CD14-positive monocyte (primary cell): Measurements from ENCODE around the gene PDZRN3. TPM values are rescaled to one million over a fixed set of nuclear protein-coding genes. Genes with fewer than 3 reads are reported as not detected.

Experiments used
- DNase-seq, 3 donors: peaks; one replicate each; pipeline ENCODE4 v3.0.0-alpha.2; 2011 to 2022
- H2AFZ ChIP-seq: 2 replicates; pipeline ENCODE4 v1.6.0; 2012; ENCODE audit warnings: mild to moderate bottlenecking, low read depth, low read length, inconsistent platforms; ENCODE audit not compliant: insufficient read depth, poor library complexity, severe bottlenecking
- H3K27ac ChIP-seq, 2 donors: 1 replicate in 1 of 2; 2 replicates in 1 of 2; pipeline ENCODE4 v1.5.1; 2012 to 2013; ENCODE audit warnings: low read length in 2 of 2, control low read depth in 1 of 2, inconsistent platforms in 1 of 2, low read depth in 1 of 2, mild to moderate bottlenecking in 1 of 2
- H3K27me3 ChIP-seq, 2 donors: one replicate each; pipeline versions ENCODE4 v1.6.0 to v1.6.1; 2011 to 2013; ENCODE audit warnings: low read length in 2 of 2; ENCODE audit not compliant: control insufficient read depth in 2 of 2, insufficient read depth in 2 of 2
- H3K36me3 ChIP-seq, 2 donors: replicated peaks in 1 of 2; 1 replicate in 1 of 2; 2 replicates in 1 of 2; pipeline versions ENCODE4 v1.5.1 to v1.6.1; 2012 to 2013; ENCODE audit warnings: low read length in 2 of 2, control low read depth in 1 of 2, inconsistent platforms in 1 of 2, mild to moderate bottlenecking in 1 of 2; ENCODE audit not compliant: insufficient read depth in 2 of 2, control insufficient read depth in 1 of 2
- H3K4me1 ChIP-seq, 2 donors: 1 replicate in 1 of 2; 2 replicates in 1 of 2; pipeline versions ENCODE4 v1.5.1 to v1.6.1; 2012 to 2013; ENCODE audit warnings: low read length in 2 of 2, control low read depth in 1 of 2, inconsistent platforms in 1 of 2, mild to moderate bottlenecking in 1 of 2, moderate library complexity in 1 of 2; ENCODE audit not compliant: insufficient read depth in 2 of 2, control insufficient read depth in 1 of 2
- H3K4me2 ChIP-seq: replicated peaks from 2 replicates; pipeline ENCODE3; 2012; ENCODE audit warnings: low read length, moderate library complexity, mild to moderate bottlenecking; ENCODE audit not compliant: poor library complexity, severe bottlenecking; ENCODE audit errors: extremely low read depth
- H3K4me3 ChIP-seq, 3 experiments: fragments of 200-600 bp in 1 of 3; sonication (generic) in 1 of 3; replicated peaks in 1 of 3; 1 replicate in 2 of 3; 2 replicates in 1 of 3; pipeline ENCODE4 v1.5.1; 2011 to 2013; ENCODE audit warnings: low read length in 3 of 3, mild to moderate bottlenecking in 3 of 3, control low read depth in 2 of 3, low read depth in 2 of 3, inconsistent platforms in 1 of 3, moderate library complexity in 1 of 3
- H3K79me2 ChIP-seq: 2 replicates; pipeline ENCODE4 v1.6.0; 2012; ENCODE audit warnings: mild to moderate bottlenecking, control low read depth, inconsistent platforms, low read length, moderate library complexity; ENCODE audit not compliant: insufficient read depth
- H3K9ac ChIP-seq: 2 replicates; pipeline ENCODE4 v1.6.0; 2017; ENCODE audit warnings: low read length, mild to moderate bottlenecking; ENCODE audit not compliant: insufficient read depth, poor library complexity, severe bottlenecking
- H3K9me3 ChIP-seq, 2 donors: replicated peaks in 1 of 2; 1 replicate in 1 of 2; 2 replicates in 1 of 2; pipeline versions ENCODE4 v1.5.1 to v1.6.1; 2012 to 2013; ENCODE audit warnings: low read length in 2 of 2, control low read depth in 1 of 2; ENCODE audit not compliant: control insufficient read depth in 1 of 2, insufficient read depth in 1 of 2
- H4K20me1 ChIP-seq: 2 replicates; pipeline ENCODE4 v1.6.0; 2012; ENCODE audit warnings: mild to moderate bottlenecking, low read length, control low read depth, moderate library complexity; ENCODE audit not compliant: insufficient read depth
- H3K27ac Mint-ChIP-seq, 7 donors: one replicate each; pipeline ENCODE4 v1.8.0; 2020; ENCODE audit warnings: mild to moderate bottlenecking in 7 of 7, mixed read lengths in 7 of 7, moderate library complexity in 6 of 7, inconsistent platforms in 2 of 7
- H3K27me3 Mint-ChIP-seq, 3 donors: one replicate each; pipeline ENCODE4 v1.8.0; 2021 to 2022; ENCODE audit warnings: low read depth in 3 of 3, mild to moderate bottlenecking in 3 of 3, mixed read lengths in 3 of 3, moderate library complexity in 3 of 3, inconsistent platforms in 1 of 3
- H3K36me3 Mint-ChIP-seq, 2 donors: one replicate each; pipeline ENCODE4 v1.8.0; 2020; ENCODE audit warnings: mixed read lengths in 2 of 2, inconsistent platforms in 1 of 2, mild to moderate bottlenecking in 1 of 2
- H3K4me1 Mint-ChIP-seq: one replicate; pipeline ENCODE4 v1.8.0; 2020; ENCODE audit warnings: mild to moderate bottlenecking, mixed read lengths
- H3K4me3 Mint-ChIP-seq, 2 donors: one replicate each; pipeline ENCODE4 v1.8.0; 2020; ENCODE audit warnings: mild to moderate bottlenecking in 2 of 2, mixed read lengths in 2 of 2, moderate library complexity in 1 of 2
- H3K9me3 Mint-ChIP-seq, 7 donors: one replicate each; pipeline ENCODE4 v1.8.0; 2020 to 2022; ENCODE audit warnings: mixed read lengths in 7 of 7, mild to moderate bottlenecking in 6 of 7, moderate library complexity in 6 of 7, inconsistent platforms in 2 of 7
- CTCF ChIP-seq: fragments of 200-600 bp; IDR thresholded peaks from one replicate; pipeline ENCODE4 v1.8.0; 2022; ENCODE audit warnings: antibody characterized with exemption, mild to moderate bottlenecking
- WGBS: methylation state at CpG from one replicate; pipeline ENCODE4 v1.1.5; 2013; ENCODE audit warnings: missing lambda C conversion rate; ENCODE audit not compliant: insufficient coverage; 5-methylcytosine and 5-hydroxymethylcytosine counted together
- intact Hi-C, 2 donors: fragments of 100-400 bp; cut with micrococcal nuclease; formaldehyde crosslinking; loops; one replicate each; pipeline versions ENCODE4 v1.15.0 to v1.15.1; 2023
- polyA plus RNA-seq, 3 donors: library from polyadenylated mRNA; depleted of rRNA in 1 of 3; unstranded in 2 of 3; stranded (reverse) in 1 of 3; fragments of 300-500 nt in 2 of 3; fragments of >200 nt in 1 of 3; fragmentation: Illumina TruSeq in 2 of 3; gene quantifications; 1 replicate in 2 of 3; 2 replicates in 1 of 3; pipeline ENCODE4 v1.2.3, GENCODE V29; 2012 to 2021

PDZRN3 gene
- polyA plus RNA-seq, 3 donors = not detected

- Mint-ChIP-seq H3K9me3 (peaks cover 0 to 6% (median 2%) of the 10 kb centered on the region in 7 donors), H3K27me3 (no peaks in the 10 kb centered on the region)
Observed at GRCh38 chr3:73667889-73668288, 43.1 kb upstream of the PDZRN3 start.

GRCh38 chr3:73665286-73665685, 40.5 kb upstream of the PDZRN3 start:
- Histone ChIP-seq H3K27me3 (no peaks in the 10 kb centered on the region), H3K9me3 (no peaks in the 10 kb centered on the region), H3K9ac (no peak overlapping the region), H3K4me1 (no peaks in the 10 kb centered on the region), H3K79me2 (no peaks in the 10 kb centered on the region), H3K4me3 (no peak overlapping the region), H3K4me2 (no peak overlapping the region), H2AFZ (no peak overlapping the region), H3K36me3 (no peaks in the 10 kb centered on the region), H3K27ac (no peak overlapping the region), H4K20me1 (no peaks in the 10 kb centered on the region)
- WGBS = 83% methylated on average over 1 of the region's 2 CpGs
- no peak overlapping the region for H3K4me3 Mint-ChIP-seq
- DNase-seq = no peak
- no peak overlapping the region for H3K27ac Mint-ChIP-seq
- H3K9me3 Mint-ChIP-seq = peaks cover 0 to 6% (median 0%) of the 10 kb centered on the region in 7 donors
- intact Hi-C loops = no loop called here
- TF ChIP-seq CTCF = no peak
- H3K4me1 Mint-ChIP-seq = no peaks in the 10 kb centered on the region
- H3K27me3 Mint-ChIP-seq = no peaks in the 10 kb centered on the region
- no peaks in the 10 kb centered on the region for H3K36me3 Mint-ChIP-seq

More at GRCh38 chr3:73667889-73668288, 43.1 kb upstream of the PDZRN3 start:
- no peaks in the 10 kb centered on the region for H3K36me3 Mint-ChIP-seq
- TF ChIP-seq CTCF = no peak
- H3K4me3 Mint-ChIP-seq = no peak overlapping the region
- 71% methylated on average over 1 of the region's 3 CpGs for WGBS
- Histone ChIP-seq H3K4me2 (no peak overlapping the region), H3K36me3 (no peaks in the 10 kb centered on the region), H2AFZ (no peak overlapping the region), H3K9me3 (no peaks in the 10 kb centered on the region), H3K79me2 (no peaks in the 10 kb centered on the region), H4K20me1 (no peaks in the 10 kb centered on the region), H3K27me3 (no peaks in the 10 kb centered on the region), H3K4me3 (no peak overlapping the region), H3K27ac (no peak overlapping the region), H3K4me1 (no peaks in the 10 kb centered on the region), H3K9ac (no peak overlapping the region)
- intact Hi-C loops = no loop called here
- no peak overlapping the region for H3K27ac Mint-ChIP-seq
- no peak for DNase-seq
- no peaks in the 10 kb centered on the region for H3K4me1 Mint-ChIP-seq
